Measurements from ENCODE around the gene DPPA5.
"Not testable (repeated sequence)": the region's sequence is repeated elsewhere in the genome, so short reads cannot be mapped to it uniquely, and the experiment has no call there.

The DPPA5 gene

GRCh38 chr6:73353636-73354593 lies at the start of gene DPPA5:
Gene DPPA5, minus strand, starts transcription at chr6:73354276. Its CDS starts 51 bp downstream, at chr6:73354225.
- no peak for DNase-seq

GRCh38 chr6:73400656-73401055 lies 46.6 kb upstream of the DPPA5 start:
- no peak for DNase-seq

- DNase-seq = no peak
Measured at GRCh38 chr6:73395875-73396274, 41.8 kb upstream of the DPPA5 start.

- no peak for DNase-seq
Measured at GRCh38 chr6:73394577-73395354, 40.7 kb upstream of the DPPA5 start, which contains the start of gene DDX43. Gene DDX43, plus strand, starts transcription at chr6:73394828. Its CDS starts 78 bp downstream, at chr6:73394906.

GRCh38 chr6:73393278-73393677 lies 39.2 kb upstream of the DPPA5 start:
- no peak for DNase-seq

GRCh38 chr6:73392188-73392587 lies 38.1 kb upstream of the DPPA5 start:
- DNase-seq = not testable (repeated sequence)

- no peak for DNase-seq
Measured at GRCh38 chr6:73391675-73392074, 37.6 kb upstream of the DPPA5 start.

GRCh38 chr6:73389854-73390253 lies 35.8 kb upstream of the DPPA5 start:
- no peak for DNase-seq

GRCh38 chr6:73388800-73389512 lies 34.9 kb upstream of the DPPA5 start:
- DNase-seq = no peak

- no peak for DNase-seq
Measured at GRCh38 chr6:73388433-73388799, 34.3 kb upstream of the DPPA5 start.

- no peak for DNase-seq
Measured at GRCh38 chr6:73382462-73383113, 28.5 kb upstream of the DPPA5 start.

GRCh38 chr6:73381531-73381930 lies 27.5 kb upstream of the DPPA5 start:
- DNase-seq = not testable (repeated sequence)

GRCh38 chr6:73377225-73377624 lies 23.1 kb upstream of the DPPA5 start:
- no peak for DNase-seq

GRCh38 chr6:73375216-73375615 lies 21.1 kb upstream of the DPPA5 start:
- no peak for DNase-seq

GRCh38 chr6:73372516-73372915 lies 18.4 kb upstream of the DPPA5 start:
- no peak for DNase-seq

GRCh38 chr6:73371984-73372383 lies 17.9 kb upstream of the DPPA5 start:
- DNase-seq = no peak

GRCh38 chr6:73369563-73369962 lies 15.5 kb upstream of the DPPA5 start, which contains the start of gene OOEP:
Gene OOEP, minus strand, starts transcription at chr6:73369897. Its CDS starts 105 bp downstream, at chr6:73369792.
- no peak for DNase-seq

- DNase-seq = no peak
Measured at GRCh38 chr6:73369157-73369556, 15.1 kb upstream of the DPPA5 start.

- no peak for DNase-seq
Measured at GRCh38 chr6:73368675-73369074, 14.6 kb upstream of the DPPA5 start.

- no peak for DNase-seq
Measured at GRCh38 chr6:73367761-73368355, 13.8 kb upstream of the DPPA5 start.

- no peak for DNase-seq
Measured at GRCh38 chr6:73364549-73364948, 10.5 kb upstream of the DPPA5 start.

- no peak for DNase-seq
Measured at GRCh38 chr6:73364121-73364520, 10.0 kb upstream of the DPPA5 start.

All from NCI-H2029 (cell line).